B cell (primary cell): Measurements from ENCODE around the gene ROBO2. TPM values are rescaled to one million over a fixed set of nuclear protein-coding genes. Genes with fewer than 3 reads are reported as not detected.

Source experiments
- ATAC-seq: fragments of 200-7000 bp; cut with Tn5 transposase; one replicate; pipeline ENCODE4 v1.10.0; 2021; ENCODE audit warnings: low read depth, mild to moderate bottlenecking, moderate number of reproducible peaks, moderate library complexity
- CTCF ChIA-PET: fragments of 350-600 bp; sonication (Branson Sonifier 250); formaldehyde crosslinking; loops from one replicate; lab custom pipeline; 2021; ENCODE audit warnings: antibody characterized with exemption, inconsistent platforms; lab: Charles Lee
- POLR2A ChIA-PET: fragments of 350-600 bp; sonication (Branson Sonifier 250); formaldehyde crosslinking; loops from one replicate; lab custom pipeline; 2021; ENCODE audit warnings: antibody characterized with exemption; lab: Charles Lee
- DNase-seq: peaks from one replicate; pipeline ENCODE4 v3.0.0; 2013
- H2AFZ ChIP-seq: 2 replicates; pipeline ENCODE4 v1.6.1; 2012; ENCODE audit warnings: mild to moderate bottlenecking, low read depth, low read length; ENCODE audit not compliant: insufficient read depth, poor library complexity, severe bottlenecking
- H3K27ac ChIP-seq, 2 donors: 1 replicate in 1 of 2; 2 replicates in 1 of 2; pipeline ENCODE4 v1.5.1; 2012 to 2013; ENCODE audit warnings: low read length in 2 of 2, mild to moderate bottlenecking in 2 of 2, moderate library complexity in 1 of 2
- H3K27me3 ChIP-seq, 4 experiments: fragments of 200-600 bp in 1 of 4; sonication (generic) in 1 of 4; replicated peaks in 1 of 4; 1 replicate in 2 of 4; 2 replicates in 2 of 4; pipeline versions ENCODE4 v1.6.1 to v1.7.0; 2013 to 2016; ENCODE audit warnings: low read length in 3 of 4, mild to moderate bottlenecking in 2 of 4, mixed read lengths in 1 of 4, moderate library complexity in 1 of 4; ENCODE audit not compliant: insufficient read depth in 4 of 4, control insufficient read depth in 3 of 4; ENCODE audit errors: control extremely low read depth in 1 of 4
- H3K36me3 ChIP-seq, 2 experiments: replicated peaks in 1 of 2; 1 replicate in 1 of 2; 2 replicates in 1 of 2; pipeline versions ENCODE4 v1.6.1 to v1.7.1; 2013; ENCODE audit warnings: low read length in 1 of 2; ENCODE audit not compliant: insufficient read depth in 2 of 2, control insufficient read depth in 1 of 2; ENCODE audit errors: control extremely low read depth in 1 of 2, extremely low read depth in 1 of 2
- H3K4me1 ChIP-seq, 2 donors: fragments of 200-600 bp in 1 of 2; sonication (generic) in 1 of 2; 1 replicate in 1 of 2; 2 replicates in 1 of 2; pipeline versions ENCODE4 v1.5.1 to v1.6.1; 2013 to 2017; ENCODE audit warnings: low read length in 2 of 2; ENCODE audit not compliant: control insufficient read depth in 2 of 2, insufficient read depth in 2 of 2
- H3K4me2 ChIP-seq: replicated peaks from 2 replicates; pipeline ENCODE3; 2012; ENCODE audit warnings: mild to moderate bottlenecking, low read depth, low read length; ENCODE audit not compliant: poor library complexity, severe bottlenecking
- H3K4me3 ChIP-seq, 5 experiments: fragments of 200-600 bp in 1 of 5; sonication (generic) in 1 of 5; 1 replicate in 3 of 5; 2 replicates in 2 of 5; pipeline versions ENCODE4 v1.5.1 to v1.7.0; 2011 to 2016; ENCODE audit warnings: low read length in 4 of 5, mild to moderate bottlenecking in 4 of 5, low read depth in 2 of 5, control low read depth in 1 of 5, moderate library complexity in 1 of 5; ENCODE audit not compliant: insufficient read depth in 1 of 5; ENCODE audit errors: control extremely low read depth in 1 of 5, extremely low read depth in 1 of 5
- H3K79me2 ChIP-seq: fragments of 200-600 bp; sonication (generic); one replicate; pipeline ENCODE4 v1.6.0; 2016; ENCODE audit warnings: low read length; ENCODE audit not compliant: control insufficient read depth, insufficient read depth
- H3K9ac ChIP-seq: fragments of 200-600 bp; sonication (generic); 2 replicates; pipeline ENCODE4 v1.6.1; 2017; ENCODE audit warnings: mild to moderate bottlenecking, low read length, moderate library complexity
- H3K9me3 ChIP-seq, 3 donors: one replicate each; pipeline versions ENCODE4 v1.6.1 to v1.7.1; 2013; ENCODE audit warnings: low read length in 2 of 3; ENCODE audit not compliant: control insufficient read depth in 2 of 3, insufficient read depth in 1 of 3; ENCODE audit errors: control extremely low read depth in 1 of 3
- H4K20me1 ChIP-seq: 2 replicates; pipeline ENCODE4 v1.6.0; 2012; ENCODE audit warnings: mild to moderate bottlenecking, low read length; ENCODE audit not compliant: insufficient read depth, control insufficient read depth, poor library complexity, severe bottlenecking
- H3K27ac Mint-ChIP-seq: one replicate; pipeline ENCODE4 v1.8.0; 2021; ENCODE audit warnings: mixed read lengths
- H3K27me3 Mint-ChIP-seq: one replicate; pipeline ENCODE4 v1.8.0; 2021; ENCODE audit warnings: mixed read lengths
- H3K4me1 Mint-ChIP-seq: one replicate; pipeline ENCODE4 v1.8.0; 2021; ENCODE audit warnings: mixed read lengths
- H3K4me3 Mint-ChIP-seq: one replicate; pipeline ENCODE4 v1.8.0; 2021; ENCODE audit warnings: mixed read lengths
- H3K9me3 Mint-ChIP-seq: one replicate; pipeline ENCODE4 v1.8.0; 2022; ENCODE audit warnings: mixed read lengths; ENCODE audit not compliant: insufficient read depth
- EZH2 ChIP-seq: IDR thresholded peaks from 2 replicates; pipeline ENCODE4 v1.6.1; 2012; ENCODE audit warnings: borderline replicate concordance, low read depth, mild to moderate bottlenecking, moderate library complexity, low read length; ENCODE audit not compliant: insufficient read depth, poor library complexity, severe bottlenecking
- WGBS: methylation state at CpG from one replicate; pipeline ENCODE4 v1.1.5; 2013; ENCODE audit warnings: missing lambda C conversion rate; ENCODE audit not compliant: insufficient coverage; 5-methylcytosine and 5-hydroxymethylcytosine counted together
- intact Hi-C: fragments of 100-400 bp; cut with micrococcal nuclease; formaldehyde crosslinking; loops from one replicate; pipeline ENCODE4 v1.10.0; 2022
- polyA plus RNA-seq: library from polyadenylated mRNA; depleted of rRNA; stranded (reverse); fragments of >200 nt; gene quantifications from 2 replicates; pipeline ENCODE4 v1.2.3, GENCODE V29; 2012
- total RNA-seq, 2 donors: library from RNA; stranded (reverse); fragments of 120-200 nt in 1 of 2; gene quantifications; 1 replicate in 1 of 2; 2 replicates in 1 of 2; pipeline versions ENCODE4 v1.2.3 to v1.2.4, GENCODE V29; 2013 to 2022
- TF ChIP-seq, protein P1 (sequence below): fragments of 200-600 bp; IDR thresholded peaks from one replicate; pipeline ENCODE4 v1.8.0; 2022; ENCODE audit warnings: antibody characterized with exemption, mild to moderate bottlenecking

ROBO2 gene
- total and polyA plus RNA-seq, 2 donors (not counting 1 experiment from before 2014, with no cell fraction given): not detected

DNA sequence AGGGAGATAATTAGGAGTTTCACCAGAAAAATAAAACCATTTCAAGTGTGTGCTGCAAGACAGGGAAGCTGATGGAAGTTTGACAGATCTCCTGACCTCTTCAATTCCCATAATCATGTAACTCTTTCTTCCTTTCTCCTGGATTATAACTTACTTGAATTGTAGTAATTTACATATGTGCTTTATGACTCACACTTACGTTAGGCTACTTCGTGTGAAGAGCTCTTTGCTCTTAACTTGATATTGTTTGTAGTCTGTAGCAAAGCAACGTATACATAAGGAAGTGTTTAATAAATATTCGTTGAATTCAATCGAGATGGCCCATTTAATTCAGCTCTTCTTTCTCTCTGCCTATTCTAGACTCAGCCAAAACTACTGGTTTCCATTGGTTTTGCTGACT is 23.5 kb downstream of the ROBO2 start:
- Mint-ChIP-seq H3K27ac (no peak overlapping the region), H3K27me3 (no peaks in the 10 kb centered on the region), H3K4me3 (no peak overlapping the region), H3K9me3 (peaks cover 8% of the 10 kb centered on the region), H3K4me1 (no peaks in the 10 kb centered on the region)
- ChIA-PET CTCF (no interaction called here), POLR2A (no interaction called here)
- no peak for ATAC-seq
- H4K20me1 ChIP-seq: no peaks in the 10 kb centered on the region
- intact Hi-C loops: no loop called here
- H3K36me3 ChIP-seq: no peaks in the 10 kb centered on the region
- H3K27me3 ChIP-seq: no peaks in the 10 kb centered on the region
- no CpG with 5 or more reads among the region's 5 CpGs for WGBS
- no peak overlapping the region for H3K4me3 ChIP-seq
- no peaks in the 10 kb centered on the region for H3K79me2 ChIP-seq
- no peak overlapping the region for H3K27ac ChIP-seq
- DNase-seq: no peak
- no peak overlapping the region for H3K4me2 ChIP-seq
- peaks cover 0 to 4% (median 0%) of the 10 kb centered on the region in 3 donors for H3K9me3 ChIP-seq
- no peak overlapping the region for H3K9ac ChIP-seq
- no peaks in the 10 kb centered on the region for H3K4me1 ChIP-seq
- no peak overlapping the region for H2AFZ ChIP-seq
- TF ChIP-seq, protein P1, sequence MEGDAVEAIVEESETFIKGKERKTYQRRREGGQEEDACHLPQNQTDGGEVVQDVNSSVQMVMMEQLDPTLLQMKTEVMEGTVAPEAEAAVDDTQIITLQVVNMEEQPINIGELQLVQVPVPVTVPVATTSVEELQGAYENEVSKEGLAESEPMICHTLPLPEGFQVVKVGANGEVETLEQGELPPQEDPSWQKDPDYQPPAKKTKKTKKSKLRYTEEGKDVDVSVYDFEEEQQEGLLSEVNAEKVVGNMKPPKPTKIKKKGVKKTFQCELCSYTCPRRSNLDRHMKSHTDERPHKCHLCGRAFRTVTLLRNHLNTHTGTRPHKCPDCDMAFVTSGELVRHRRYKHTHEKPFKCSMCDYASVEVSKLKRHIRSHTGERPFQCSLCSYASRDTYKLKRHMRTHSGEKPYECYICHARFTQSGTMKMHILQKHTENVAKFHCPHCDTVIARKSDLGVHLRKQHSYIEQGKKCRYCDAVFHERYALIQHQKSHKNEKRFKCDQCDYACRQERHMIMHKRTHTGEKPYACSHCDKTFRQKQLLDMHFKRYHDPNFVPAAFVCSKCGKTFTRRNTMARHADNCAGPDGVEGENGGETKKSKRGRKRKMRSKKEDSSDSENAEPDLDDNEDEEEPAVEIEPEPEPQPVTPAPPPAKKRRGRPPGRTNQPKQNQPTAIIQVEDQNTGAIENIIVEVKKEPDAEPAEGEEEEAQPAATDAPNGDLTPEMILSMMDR: no peak

DNA sequence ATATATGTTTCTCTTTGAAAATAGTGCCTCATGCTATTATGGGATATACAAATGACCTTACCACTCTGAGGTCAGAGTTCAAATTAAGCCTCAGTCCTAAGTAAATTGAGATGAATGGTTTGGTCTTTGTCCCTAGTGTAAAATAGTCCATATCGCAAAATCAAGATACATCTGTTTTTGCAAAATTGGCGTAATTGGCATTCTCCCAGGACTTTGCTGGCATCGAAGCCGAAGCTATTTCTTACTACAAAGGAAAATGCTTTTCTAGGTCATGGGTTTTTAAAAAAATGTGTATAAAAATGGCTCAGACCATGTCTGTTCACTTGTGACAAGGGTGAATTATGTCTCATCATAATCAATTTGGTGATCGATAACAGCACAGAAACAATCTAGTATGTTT is 25.9 kb downstream of the ROBO2 start:
- H3K36me3 ChIP-seq: no peaks in the 10 kb centered on the region
- Mint-ChIP-seq H3K27me3 (no peaks in the 10 kb centered on the region), H3K4me3 (no peak overlapping the region), H3K4me1 (no peaks in the 10 kb centered on the region), H3K27ac (no peak overlapping the region), H3K9me3 (peaks cover 7% of the 10 kb centered on the region)
- H3K9ac ChIP-seq: no peak overlapping the region
- TF ChIP-seq, protein P1: no peak
- TF ChIP-seq EZH2: no peak
- POLR2A ChIA-PET: no interaction called here
- no CpG with 5 or more reads among the region's 5 CpGs for WGBS
- CTCF ChIA-PET: no interaction called here
- no peak overlapping the region for H3K27ac ChIP-seq
- intact Hi-C loops: no loop called here
- H3K4me3 ChIP-seq: no peak overlapping the region
- H2AFZ ChIP-seq: no peak overlapping the region
- H3K4me2 ChIP-seq: no peak overlapping the region
- no peaks in the 10 kb centered on the region for H3K4me1 ChIP-seq
- peaks cover 0 to 4% (median 0%) of the 10 kb centered on the region in 3 donors for H3K9me3 ChIP-seq
- DNase-seq (no peak), ATAC-seq (no peak)
- H3K79me2 ChIP-seq: no peaks in the 10 kb centered on the region
- no peaks in the 10 kb centered on the region for H3K27me3 ChIP-seq
- no peaks in the 10 kb centered on the region for H4K20me1 ChIP-seq
